Fibroblast of lung (primary cell): ENCODE data around the gene PRRG2.

Source experiments
- EZH2 ChIP-seq: IDR thresholded peaks from 2 replicates; pipeline ENCODE4 v1.5.1; 2012; ENCODE audit warnings: low read length, control low read depth, mild to moderate bottlenecking; ENCODE audit errors: missing control alignments
- TF ChIP-seq, protein P1 (sequence below), 2 donors: IDR thresholded peaks in 1 of 2; conservative IDR thresholded peaks in 1 of 2; 1 replicate in 1 of 2; 2 replicates in 1 of 2; pipeline ENCODE4 v1.5.1; 2011 to 2012; ENCODE audit warnings: low read length in 2 of 2, control low read depth in 1 of 2, inconsistent platforms in 1 of 2, low read depth in 1 of 2, mild to moderate bottlenecking in 1 of 2

DNA sequence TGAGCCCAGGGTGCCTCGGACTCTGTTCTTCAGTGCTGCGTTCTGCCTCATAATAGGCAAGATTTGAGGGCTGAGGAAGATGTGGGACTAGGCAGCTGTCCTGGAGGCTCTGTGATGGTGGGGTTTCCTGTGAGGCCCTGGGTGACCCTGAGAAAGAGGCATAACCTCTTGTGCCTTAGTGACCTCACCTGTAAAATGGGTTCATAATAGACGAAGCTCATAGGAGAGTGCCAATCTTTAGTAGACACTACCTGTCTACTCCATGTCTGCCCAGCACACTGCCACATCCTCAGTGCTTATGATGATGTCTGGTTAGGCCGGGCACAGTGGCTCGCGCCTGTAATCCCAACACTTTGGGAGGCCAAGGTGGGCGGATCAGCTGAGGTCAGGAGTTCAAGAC is 35.4 kb downstream of the PRRG2 start:
- TF ChIP-seq, protein P1, sequence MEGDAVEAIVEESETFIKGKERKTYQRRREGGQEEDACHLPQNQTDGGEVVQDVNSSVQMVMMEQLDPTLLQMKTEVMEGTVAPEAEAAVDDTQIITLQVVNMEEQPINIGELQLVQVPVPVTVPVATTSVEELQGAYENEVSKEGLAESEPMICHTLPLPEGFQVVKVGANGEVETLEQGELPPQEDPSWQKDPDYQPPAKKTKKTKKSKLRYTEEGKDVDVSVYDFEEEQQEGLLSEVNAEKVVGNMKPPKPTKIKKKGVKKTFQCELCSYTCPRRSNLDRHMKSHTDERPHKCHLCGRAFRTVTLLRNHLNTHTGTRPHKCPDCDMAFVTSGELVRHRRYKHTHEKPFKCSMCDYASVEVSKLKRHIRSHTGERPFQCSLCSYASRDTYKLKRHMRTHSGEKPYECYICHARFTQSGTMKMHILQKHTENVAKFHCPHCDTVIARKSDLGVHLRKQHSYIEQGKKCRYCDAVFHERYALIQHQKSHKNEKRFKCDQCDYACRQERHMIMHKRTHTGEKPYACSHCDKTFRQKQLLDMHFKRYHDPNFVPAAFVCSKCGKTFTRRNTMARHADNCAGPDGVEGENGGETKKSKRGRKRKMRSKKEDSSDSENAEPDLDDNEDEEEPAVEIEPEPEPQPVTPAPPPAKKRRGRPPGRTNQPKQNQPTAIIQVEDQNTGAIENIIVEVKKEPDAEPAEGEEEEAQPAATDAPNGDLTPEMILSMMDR (conservative IDR thresholded peaks at IDR 0.05 in 1 of 2, IDR thresholded peaks at IDR 0.05 in 1 of 2; ENCODE audit: low read depth in 1 of 2, low read length in 2 of 2) = no peak
- no peak for TF ChIP-seq EZH2
